PC-3 (cell line): Measurements from ENCODE around the gene CYP2A6. TPM values are rescaled to one million over a fixed set of nuclear protein-coding genes. Genes with fewer than 3 reads are reported as not detected.
"Not testable (repeated sequence)": the region's sequence is repeated elsewhere in the genome, so short reads cannot be mapped to it uniquely, and the experiment has no call there.

Experiments used
- ATAC-seq: fragments of 200-7000 bp; cut with Tn5 transposase; 2 replicates; pipeline ENCODE4 v1.9.1; 2020; ENCODE audit warnings: mild to moderate bottlenecking, moderate library complexity
- BruUV-seq: library from RNA; stranded (reverse); fragments of 400-500 nt; replicated peaks from 2 replicates; lab custom pipeline; 2021; lab: Mats Ljungman, UMichigan
- CTCF ChIA-PET: fragments of 300-600 bp; sonication (Branson Sonifier 250); formaldehyde crosslinking; loops from one replicate; lab custom pipeline; 2022; ENCODE audit warnings: antibody characterized with exemption; lab: Charles Lee
- POLR2A ChIA-PET: fragments of 300-600 bp; sonication (Branson Sonifier 250); formaldehyde crosslinking; loops from one replicate; lab custom pipeline; 2022; ENCODE audit warnings: antibody characterized with exemption; ENCODE audit not compliant: unreplicated experiment; lab: Charles Lee
- DNase-seq: peaks from one replicate; pipeline ENCODE4 v3.0.0-alpha.2; 2015
- H2AFZ ChIP-seq: fragments of 300-600 bp; sonication (generic); 2 replicates; pipeline ENCODE4 v1.6.0; 2016; ENCODE audit warnings: antibody characterized with exemption, low read length
- H3F3A ChIP-seq: fragments of 300-600 bp; sonication (generic); one replicate; pipeline ENCODE4 v1.6.0; 2017; ENCODE audit warnings: antibody characterized with exemption, low read length, control low read depth, mild to moderate bottlenecking; ENCODE audit not compliant: unreplicated experiment
- H3K27ac ChIP-seq: fragments of 300-600 bp; sonication (generic); 2 replicates; pipeline ENCODE4 v1.5.1; 2016; ENCODE audit warnings: mild to moderate bottlenecking, low read length
- H3K27me3 ChIP-seq: fragments of 300-600 bp; sonication (generic); 2 replicates; pipeline ENCODE4 v1.6.1; 2016; ENCODE audit warnings: low read length, mixed read lengths
- H3K36me3 ChIP-seq: fragments of 300-600 bp; sonication (generic); 2 replicates; pipeline ENCODE4 v1.6.1; 2016; ENCODE audit warnings: low read depth, mixed run types, low read length, mixed read lengths
- H3K4me1 ChIP-seq: fragments of 300-600 bp; sonication (generic); 2 replicates; pipeline ENCODE4 v1.5.1; 2016; ENCODE audit warnings: low read length; ENCODE audit not compliant: insufficient read depth
- H3K4me2 ChIP-seq: fragments of 300-600 bp; sonication (generic); 2 replicates; pipeline ENCODE4 v1.6.0; 2016; ENCODE audit warnings: low read length
- H3K4me3 ChIP-seq: fragments of 300-600 bp; sonication (generic); 2 replicates; pipeline ENCODE4 v1.5.1; 2016; ENCODE audit warnings: mild to moderate bottlenecking, low read length, mixed read lengths
- H3K79me2 ChIP-seq: fragments of 300-600 bp; sonication (generic); 2 replicates; pipeline ENCODE4 v1.6.1; 2017; ENCODE audit warnings: low read length, mixed read lengths
- H3K9ac ChIP-seq: fragments of 300-600 bp; sonication (generic); 2 replicates; pipeline ENCODE4 v1.6.0; 2016; ENCODE audit warnings: mild to moderate bottlenecking, low read length
- H3K9me2 ChIP-seq: fragments of 300-600 bp; sonication (generic); replicated peaks from 2 replicates; pipeline ENCODE4 v1.6.1; 2016; ENCODE audit warnings: mixed run types, low read length, mixed read lengths
- H3K9me3 ChIP-seq: fragments of 300-600 bp; sonication (generic); 2 replicates; pipeline ENCODE4 v1.6.1; 2016; ENCODE audit warnings: low read length, mixed read lengths
- H4K20me1 ChIP-seq: fragments of 300-600 bp; sonication (generic); 2 replicates; pipeline ENCODE4 v1.6.1; 2016; ENCODE audit warnings: low read length, mixed read lengths
- CTCF ChIP-seq: fragments of 300-600 bp; sonication (generic); conservative IDR thresholded peaks from 2 replicates; pipeline ENCODE4 v1.5.1; 2017; ENCODE audit warnings: antibody characterized with exemption, low read depth, mild to moderate bottlenecking, low read length
- EZH2 ChIP-seq: fragments of 300-600 bp; sonication (generic); IDR thresholded peaks from one replicate; pipeline ENCODE4 v1.6.1; 2017; ENCODE audit warnings: antibody characterized with exemption, mild to moderate bottlenecking, low read length; ENCODE audit not compliant: unreplicated experiment
- EZH2phosphoT487 ChIP-seq: fragments of 300-600 bp; sonication (generic); IDR thresholded peaks from 2 replicates; pipeline ENCODE4 v1.6.1; 2018; ENCODE audit warnings: mild to moderate bottlenecking, antibody characterized with exemption, low read length, borderline replicate concordance
- intact Hi-C: fragments of 100-400 bp; cut with micrococcal nuclease; formaldehyde crosslinking; loops from 2 replicates; pipeline ENCODE4 v1.9.0; 2023
- total RNA-seq: library from RNA; depleted of rRNA; stranded (reverse); fragments of >200 nt; gene quantifications from 2 replicates; pipeline ENCODE4 v1.2.3, GENCODE V29; 2014

CYP2A6 gene
- total RNA-seq, 1 experiment from 2014 or later: not detected

GRCh38 chr19:40818480-40819399 is 31.5 kb downstream of the CYP2A6 start:
- not testable (repeated sequence) for H3K4me3 ChIP-seq

DNA sequence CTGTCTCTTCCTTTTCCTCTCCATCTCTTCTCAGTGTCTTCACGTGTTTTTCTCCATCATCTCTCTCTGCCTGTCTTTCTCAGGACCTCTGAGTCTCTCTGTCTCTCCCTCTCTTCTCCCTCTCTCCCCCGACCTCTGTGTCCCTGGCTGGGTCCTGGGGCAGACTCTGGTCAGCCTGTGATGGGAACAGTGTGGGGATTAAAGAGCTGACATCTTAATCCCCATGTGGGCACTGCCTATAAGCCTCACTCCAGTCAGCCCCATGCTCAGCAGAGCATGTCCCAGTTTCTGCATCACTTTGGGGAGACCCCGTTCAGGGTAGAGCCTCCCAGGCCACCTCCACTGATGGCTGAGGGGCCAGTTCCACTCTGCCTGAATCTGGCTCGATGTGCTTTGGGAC is 35.0 kb downstream of the CYP2A6 start:
- H4K20me1 ChIP-seq: no peaks in the 10 kb centered on the region
- H3K9ac ChIP-seq: no peak overlapping the region
- H3K9me3 ChIP-seq: no peaks in the 10 kb centered on the region
- H3K4me1 ChIP-seq: no peaks in the 10 kb centered on the region
- CTCF ChIA-PET: no interaction called here
- intact Hi-C loops: loop anchor here (5.0 kb wide), 1 partner anchor 153 kb away; no protein-coding TSS in a partner anchor
- H2AFZ ChIP-seq: no peak overlapping the region
- H3K36me3 ChIP-seq: no peaks in the 10 kb centered on the region
- ATAC-seq (no peak), DNase-seq (no peak)
- POLR2A ChIA-PET: no interaction called here
- no peak overlapping the region for H3K4me2 ChIP-seq
- BruUV-seq: no TSS peak
- TF ChIP-seq EZH2phosphoT487: no peak
- no peak for TF ChIP-seq CTCF
- TF ChIP-seq EZH2: no peak
- no peaks in the 10 kb centered on the region for H3F3A ChIP-seq
- no peak overlapping the region for H3K27ac ChIP-seq
- no peaks in the 10 kb centered on the region for H3K9me2 ChIP-seq
- no peak overlapping the region for H3K4me3 ChIP-seq
- H3K79me2 ChIP-seq: no peaks in the 10 kb centered on the region
- no peaks in the 10 kb centered on the region for H3K27me3 ChIP-seq

More at GRCh38 chr19:40818480-40819399, 31.5 kb downstream of the CYP2A6 start:
- BruUV-seq, H3K79me2 ChIP-seq, H3K9me3 ChIP-seq, POLR2A ChIA-PET, H3K4me1 ChIP-seq, H3F3A ChIP-seq, H3K36me3 ChIP-seq, H3K9me2 ChIP-seq, H3K27me3 ChIP-seq, H3K27ac ChIP-seq, DNase-seq, H4K20me1 ChIP-seq, H2AFZ ChIP-seq, H3K9ac ChIP-seq, CTCF ChIA-PET: not testable (repeated sequence)
- intact Hi-C loops: loop anchor here (5.0 kb wide), 1 partner anchor 156 kb away; no protein-coding TSS in a partner anchor
- peak; percentile 16; the same call in 1 of the 2 replicates for TF ChIP-seq CTCF
- peak; percentile 80 for ATAC-seq
- peak overlapping the region; percentile 57 for H3K4me2 ChIP-seq

GRCh38 chr19:40813182-40813581 is 37.1 kb downstream of the CYP2A6 start:
- ATAC-seq (no peak), DNase-seq (no peak)
- no peak overlapping the region for H3K27ac ChIP-seq
- no peak overlapping the region for H2AFZ ChIP-seq
- H3K9me2 ChIP-seq: no peaks in the 10 kb centered on the region
- H3K4me1 ChIP-seq: no peaks in the 10 kb centered on the region
- peaks cover 4% of the 10 kb centered on the region; the same call in 1 of the 2 replicates for H3K36me3 ChIP-seq
- H3K79me2 ChIP-seq: no peaks in the 10 kb centered on the region
- intact Hi-C loops: no loop called here
- no TSS peak for BruUV-seq
- H3K4me3 ChIP-seq: no peak overlapping the region
- H3K9ac ChIP-seq: no peak overlapping the region
- no peaks in the 10 kb centered on the region for H3K9me3 ChIP-seq
- CTCF ChIA-PET: no interaction called here
- no peaks in the 10 kb centered on the region for H3K27me3 ChIP-seq
- POLR2A ChIA-PET: no interaction called here
- no peak overlapping the region for H3K4me2 ChIP-seq
- no peaks in the 10 kb centered on the region for H3F3A ChIP-seq
- TF ChIP-seq EZH2phosphoT487: no peak
- no peak for TF ChIP-seq EZH2
- TF ChIP-seq CTCF: no peak
- H4K20me1 ChIP-seq: no peaks in the 10 kb centered on the region

- H3K36me3 ChIP-seq, H3K27me3 ChIP-seq, DNase-seq, H3K9me3 ChIP-seq, H3F3A ChIP-seq, H3K79me2 ChIP-seq, H3K4me3 ChIP-seq, H4K20me1 ChIP-seq, H3K9ac ChIP-seq, CTCF ChIA-PET, H3K27ac ChIP-seq, H3K4me1 ChIP-seq, H3K9me2 ChIP-seq, ATAC-seq, BruUV-seq, H3K4me2 ChIP-seq, POLR2A ChIA-PET, intact Hi-C loops, H2AFZ ChIP-seq: not testable (repeated sequence)
Observed at GRCh38 chr19:40812571-40812970, 37.7 kb downstream of the CYP2A6 start.
